Measurements from ENCODE around the gene SMG1.
"Not testable (repeated sequence)": the region's sequence is repeated elsewhere in the genome, so short reads cannot be mapped to it uniquely, and the experiment has no call there.

Gene SMG1

GRCh38 chr16:18757960-18758660 is 168.1 kb downstream of the SMG1 start:
- not testable (repeated sequence) for DNase-seq

GRCh38 chr16:18756639-18757038 is 169.6 kb downstream of the SMG1 start:
- DNase-seq: not testable (repeated sequence)
